Lower lobe of right lung (tissue), 2 donors: ENCODE data around the gene MRM1. TPM values are rescaled to one million over a fixed set of nuclear protein-coding genes. Genes with fewer than 3 reads are reported as not detected.

Source experiments
- ATAC-seq, 2 donors: fragments of 200-7000 bp; cut with Tn5 transposase; one replicate each; pipeline ENCODE4 v1.9.1; 2020 to 2022; ENCODE audit warnings: mild to moderate bottlenecking in 2 of 2, moderate library complexity in 2 of 2
- DNase-seq: peaks from one replicate; pipeline ENCODE4 v3.0.0-alpha.2; 2020
- H3K27ac ChIP-seq: fragments of 200-600 bp; one replicate; pipeline ENCODE4 v1.8.0; 2022
- H3K27me3 ChIP-seq: fragments of 200-600 bp; one replicate; pipeline ENCODE4 v1.8.0; 2022; ENCODE audit warnings: low read depth
- H3K36me3 ChIP-seq: fragments of 200-600 bp; one replicate; pipeline ENCODE4 v1.8.0; 2022; ENCODE audit warnings: mild to moderate bottlenecking
- H3K4me1 ChIP-seq: fragments of 200-600 bp; one replicate; pipeline ENCODE4 v1.8.0; 2022
- H3K4me3 ChIP-seq: fragments of 200-600 bp; one replicate; pipeline ENCODE4 v1.8.0; 2022; ENCODE audit warnings: mild to moderate bottlenecking
- H3K9me3 ChIP-seq: fragments of 200-600 bp; one replicate; pipeline ENCODE4 v1.8.0; 2022
- intact Hi-C: fragments of 100-400 bp; cut with DNase I; formaldehyde crosslinking; loops from one replicate; pipeline ENCODE4 v1.11.0; 2022
- total RNA-seq: library from RNA; stranded (reverse); fragmentation: NEBNext Ultra II Directional; extraction: Animal tissue kit (Norgen Biotek cat#: 25700); gene quantifications from one replicate; pipeline ENCODE4 v1.2.1, GENCODE V29; 2021
- TF ChIP-seq, protein P1 (sequence below): fragments of 200-600 bp; IDR thresholded peaks from one replicate; pipeline ENCODE4 v1.8.0; 2022; ENCODE audit warnings: antibody characterized with exemption, mild to moderate bottlenecking
- donor health status: DM: no; HTN: yes; CAD: no; lungs with severe emphysema.

Gene MRM1
- total RNA-seq, 1 donor from 2014 or later: 6.6 TPM

DNA sequence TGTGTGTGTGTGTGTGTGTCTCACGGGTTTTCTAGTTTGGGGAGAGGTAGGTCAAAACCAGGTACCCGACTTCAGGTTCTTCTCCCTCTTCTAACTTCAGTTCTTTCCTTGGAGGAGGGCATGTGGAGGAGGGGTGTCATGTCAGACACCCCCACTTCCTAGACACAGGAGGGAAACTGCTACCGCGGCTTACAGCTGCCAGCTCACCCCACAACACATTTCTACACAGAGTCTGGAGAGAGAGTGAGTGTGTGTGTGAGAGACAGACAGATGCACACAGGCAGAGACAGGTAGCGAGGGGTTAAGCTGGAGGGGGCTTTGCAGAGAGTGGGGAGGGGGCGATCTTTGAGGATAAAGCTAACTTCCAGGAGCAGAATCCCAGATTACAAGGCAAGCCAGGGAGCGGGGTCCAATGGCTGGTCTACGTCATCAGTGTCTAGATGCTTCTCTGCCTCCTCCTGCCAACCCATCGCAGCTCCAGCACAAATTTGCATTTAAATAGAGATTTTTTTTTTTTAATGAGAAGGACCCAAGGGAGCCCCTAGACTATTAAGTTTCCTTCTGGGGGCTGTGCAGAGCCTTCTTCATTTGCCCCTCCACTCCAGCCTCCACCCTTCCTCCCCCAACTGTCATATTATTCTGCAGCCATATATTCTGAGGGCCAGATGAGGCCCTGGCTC lies 48.9 kb downstream of the MRM1 start:
- no peak overlapping the region for H3K27ac ChIP-seq
- no peaks in the 10 kb centered on the region for H3K36me3 ChIP-seq
- no peaks in the 10 kb centered on the region for H3K9me3 ChIP-seq
- ATAC-seq (no peak), DNase-seq (no peak)
- TF ChIP-seq, protein P1, sequence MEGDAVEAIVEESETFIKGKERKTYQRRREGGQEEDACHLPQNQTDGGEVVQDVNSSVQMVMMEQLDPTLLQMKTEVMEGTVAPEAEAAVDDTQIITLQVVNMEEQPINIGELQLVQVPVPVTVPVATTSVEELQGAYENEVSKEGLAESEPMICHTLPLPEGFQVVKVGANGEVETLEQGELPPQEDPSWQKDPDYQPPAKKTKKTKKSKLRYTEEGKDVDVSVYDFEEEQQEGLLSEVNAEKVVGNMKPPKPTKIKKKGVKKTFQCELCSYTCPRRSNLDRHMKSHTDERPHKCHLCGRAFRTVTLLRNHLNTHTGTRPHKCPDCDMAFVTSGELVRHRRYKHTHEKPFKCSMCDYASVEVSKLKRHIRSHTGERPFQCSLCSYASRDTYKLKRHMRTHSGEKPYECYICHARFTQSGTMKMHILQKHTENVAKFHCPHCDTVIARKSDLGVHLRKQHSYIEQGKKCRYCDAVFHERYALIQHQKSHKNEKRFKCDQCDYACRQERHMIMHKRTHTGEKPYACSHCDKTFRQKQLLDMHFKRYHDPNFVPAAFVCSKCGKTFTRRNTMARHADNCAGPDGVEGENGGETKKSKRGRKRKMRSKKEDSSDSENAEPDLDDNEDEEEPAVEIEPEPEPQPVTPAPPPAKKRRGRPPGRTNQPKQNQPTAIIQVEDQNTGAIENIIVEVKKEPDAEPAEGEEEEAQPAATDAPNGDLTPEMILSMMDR: no peak
- intact Hi-C loops: no loop called here
- no peaks in the 10 kb centered on the region for H3K4me1 ChIP-seq
- H3K27me3 ChIP-seq: peaks cover 26% of the 10 kb centered on the region
- H3K4me3 ChIP-seq: no peak overlapping the region

- TF ChIP-seq, protein P1: no peak
- no peak for ATAC-seq
- peaks cover 41% of the 10 kb centered on the region for H3K27me3 ChIP-seq
These were observed 52.0 kb downstream of the MRM1 start for GRCh38 chr17:36653374-36653773.

DNA sequence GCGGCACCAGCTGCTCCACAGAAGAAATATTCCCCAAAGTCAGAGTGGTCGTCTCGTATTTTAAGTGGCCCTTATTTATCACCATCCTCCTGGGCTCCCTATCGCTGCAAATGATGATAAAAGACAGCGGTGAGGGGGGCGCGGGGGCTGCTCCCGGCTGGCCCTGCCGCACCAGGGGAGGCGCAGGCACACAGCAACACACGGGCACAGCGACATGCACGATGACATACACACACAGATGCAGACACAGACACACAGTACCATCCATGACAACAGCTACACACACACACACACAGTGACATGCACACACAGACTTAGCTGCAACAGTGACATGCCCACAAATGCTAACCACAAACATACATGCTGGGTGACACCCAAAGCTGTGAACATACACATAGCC lies 52.5 kb downstream of the MRM1 start:
- Histone ChIP-seq H3K27ac (no peak overlapping the region), H3K27me3 (peaks cover 45% of the 10 kb centered on the region), H3K4me3 (no peak overlapping the region), H3K9me3 (no peaks in the 10 kb centered on the region), H3K4me1 (peaks cover 6% of the 10 kb centered on the region), H3K36me3 (no peaks in the 10 kb centered on the region)
- TF ChIP-seq, protein P1: no peak
- intact Hi-C loops: no loop called here
- ATAC-seq (no peak), DNase-seq (no peak)

More at GRCh38 chr17:36653374-36653773, 52.0 kb downstream of the MRM1 start:
- H3K4me3 ChIP-seq: no peak overlapping the region
- no peak overlapping the region for H3K27ac ChIP-seq
- no peaks in the 10 kb centered on the region for H3K36me3 ChIP-seq
- intact Hi-C loops: no loop called here
- H3K9me3 ChIP-seq: no peaks in the 10 kb centered on the region
- DNase-seq: no peak
- peaks cover 6% of the 10 kb centered on the region for H3K4me1 ChIP-seq

- Histone ChIP-seq H3K27me3 (peaks cover 59% of the 10 kb centered on the region), H3K4me1 (peaks cover 6% of the 10 kb centered on the region), H3K9me3 (no peaks in the 10 kb centered on the region), H3K36me3 (no peaks in the 10 kb centered on the region), H3K27ac (no peak overlapping the region), H3K4me3 (no peak overlapping the region)
- DNase-seq (no peak), ATAC-seq (no peak)
- intact Hi-C loops: no loop called here
- TF ChIP-seq, protein P1: no peak
These were observed 54.3 kb downstream of the MRM1 start for GRCh38 chr17:36655726-36656125.

DNA sequence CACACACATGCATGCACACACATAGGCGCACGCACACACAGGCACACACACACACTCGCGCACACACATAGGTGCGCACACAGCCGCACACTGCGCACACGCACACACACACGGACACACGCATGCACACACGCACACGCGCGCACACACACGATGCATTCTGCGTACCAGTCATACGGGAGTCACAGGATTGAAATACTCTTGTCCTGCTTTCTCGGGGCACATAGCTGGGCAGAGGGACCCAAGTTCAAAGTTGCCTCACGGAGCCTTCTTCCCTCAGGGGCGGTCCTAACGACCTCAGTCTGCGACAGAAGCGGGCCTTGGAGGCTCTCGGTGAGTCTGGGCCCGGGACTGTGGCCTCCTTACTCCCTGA lies 56.0 kb downstream of the MRM1 start:
- Histone ChIP-seq H3K27me3 (peaks cover 62% of the 10 kb centered on the region), H3K9me3 (no peaks in the 10 kb centered on the region), H3K4me3 (peak overlapping the region; percentile 49), H3K36me3 (no peaks in the 10 kb centered on the region), H3K4me1 (peaks cover 6% of the 10 kb centered on the region), H3K27ac (no peak overlapping the region)
- DNase-seq (no peak), ATAC-seq (peak; percentile 12 to 28)
- intact Hi-C loops: no loop called here
- TF ChIP-seq, protein P1: no peak
